WTC11 (cell line): ENCODE data around the gene SYNE3. TPM values are rescaled to one million over a fixed set of nuclear protein-coding genes. Genes with fewer than 3 reads are reported as not detected.

ENCODE experiments used
- ATAC-seq: fragments of 200-7000 bp; cut with Tn5 transposase; 2 replicates; pipeline ENCODE4 v1.10.0; 2021; ENCODE audit warnings: mild to moderate bottlenecking, moderate library complexity
- CTCF ChIA-PET: fragments of 300-600 bp; sonication (Branson Sonifier 250); formaldehyde crosslinking; loops from one replicate; lab custom pipeline; 2021; ENCODE audit warnings: antibody characterized with exemption; lab: Charles Lee
- POLR2A ChIA-PET: fragments of 350-600 bp; sonication (Branson Sonifier 250); formaldehyde crosslinking; loops from one replicate; lab custom pipeline; 2021; ENCODE audit warnings: antibody characterized with exemption; lab: Charles Lee
- DNase-seq: peaks from one replicate; pipeline ENCODE4 v3.0.0; 2021; ENCODE audit warnings: low spot score
- H3K27ac Mint-ChIP-seq: 2 replicates; pipeline ENCODE4 v1.8.0; 2021; ENCODE audit warnings: mixed read lengths
- H3K27me3 Mint-ChIP-seq: 2 replicates; pipeline ENCODE4 v1.8.0; 2021; ENCODE audit warnings: low read depth, mild to moderate bottlenecking, moderate library complexity, mixed read lengths
- H3K36me3 Mint-ChIP-seq: 2 replicates; pipeline ENCODE4 v1.8.0; 2021; ENCODE audit warnings: mixed read lengths
- H3K4me1 Mint-ChIP-seq: 2 replicates; pipeline ENCODE4 v1.8.0; 2022; ENCODE audit warnings: mixed read lengths
- H3K4me3 Mint-ChIP-seq: 2 replicates; pipeline ENCODE4 v1.8.0; 2021; ENCODE audit warnings: mild to moderate bottlenecking, moderate library complexity, mixed read lengths
- H3K9me3 Mint-ChIP-seq: 2 replicates; pipeline ENCODE4 v1.8.0; 2021; ENCODE audit warnings: mixed read lengths
- E2F5 ChIP-seq: sonication (generic); formaldehyde crosslinking; IDR thresholded peaks from 2 replicates; pipeline ENCODE4 v1.8.1; 2022; ENCODE audit warnings: mild to moderate bottlenecking, moderate library complexity, missing genetic modification reagents
- EMX1 ChIP-seq: fragments of 250-450 bp; sonication (Bioruptor Pico); IDR thresholded peaks from 2 replicates; pipeline ENCODE4 v1.8.0; 2021; ENCODE audit warnings: mild to moderate bottlenecking
- FOXJ3 ChIP-seq: sonication (generic); formaldehyde crosslinking; IDR thresholded peaks from 2 replicates; pipeline ENCODE4 v1.9.0; 2021; ENCODE audit warnings: missing genetic modification reagents, mild to moderate bottlenecking, borderline replicate concordance
- FOXP1 ChIP-seq: sonication (generic); formaldehyde crosslinking; IDR thresholded peaks from 2 replicates; pipeline ENCODE4 v1.8.0; 2022; ENCODE audit warnings: missing genetic modification reagents, mild to moderate bottlenecking, moderate library complexity, borderline replicate concordance
- FOXP4 ChIP-seq: sonication (generic); formaldehyde crosslinking; IDR thresholded peaks from 2 replicates; pipeline ENCODE4 v1.8.0; 2022; ENCODE audit warnings: mild to moderate bottlenecking, missing genetic modification reagents
- HMGA2 ChIP-seq: fragments of 250-450 bp; sonication (Bioruptor Pico); IDR thresholded peaks from 2 replicates; pipeline ENCODE4 v1.4.0; 2021; ENCODE audit warnings: mild to moderate bottlenecking, moderate library complexity
- HMGXB4 ChIP-seq: sonication (generic); formaldehyde crosslinking; IDR thresholded peaks from 2 replicates; pipeline ENCODE4 v1.8.1; 2023; ENCODE audit warnings: mild to moderate bottlenecking, moderate library complexity, missing genetic modification reagents
- JAZF1 ChIP-seq: fragments of 250-450 bp; sonication (Bioruptor Pico); IDR thresholded peaks from 2 replicates; pipeline ENCODE4 v1.9.0; 2021; ENCODE audit warnings: moderate library complexity, mild to moderate bottlenecking, inconsistent platforms
- JUN ChIP-seq: sonication (generic); formaldehyde crosslinking; IDR thresholded peaks from 2 replicates; pipeline ENCODE4 v1.8.0; 2023; ENCODE audit warnings: mild to moderate bottlenecking, missing genetic modification reagents
- NR1H2 ChIP-seq: sonication (generic); formaldehyde crosslinking; IDR thresholded peaks from 2 replicates; pipeline ENCODE4 v1.9.0; 2021; ENCODE audit warnings: mild to moderate bottlenecking, moderate library complexity, missing genetic modification reagents
- NR2C2 ChIP-seq: sonication (generic); formaldehyde crosslinking; IDR thresholded peaks from 2 replicates; pipeline ENCODE4 v1.8.0; 2022; ENCODE audit warnings: mild to moderate bottlenecking, missing genetic modification reagents
- RORB ChIP-seq: fragments of 250-450 bp; sonication (Bioruptor Pico); IDR thresholded peaks from 2 replicates; pipeline ENCODE4 v1.9.0; 2021; ENCODE audit warnings: mild to moderate bottlenecking
- SOX15 ChIP-seq: fragments of 250-450 bp; sonication (Bioruptor Pico); IDR thresholded peaks from 2 replicates; pipeline ENCODE4 v1.9.0; 2021; ENCODE audit warnings: mild to moderate bottlenecking
- ZBTB21 ChIP-seq: sonication (generic); formaldehyde crosslinking; IDR thresholded peaks from 2 replicates; pipeline ENCODE4 v1.8.1; 2023; ENCODE audit warnings: mild to moderate bottlenecking, missing genetic modification reagents, borderline replicate concordance
- ZNF232 ChIP-seq: sonication (generic); formaldehyde crosslinking; IDR thresholded peaks from 2 replicates; pipeline ENCODE4 v1.8.0; 2022; ENCODE audit warnings: mild to moderate bottlenecking, missing genetic modification reagents
- ZNF281 ChIP-seq: sonication (generic); formaldehyde crosslinking; IDR thresholded peaks from 2 replicates; pipeline ENCODE4 v1.8.0; 2023; ENCODE audit warnings: mild to moderate bottlenecking, missing genetic modification reagents
- ZNF416 ChIP-seq: fragments of 250-450 bp; sonication (Bioruptor Pico); IDR thresholded peaks from 2 replicates; pipeline ENCODE4 v1.9.0; 2021; ENCODE audit warnings: mild to moderate bottlenecking, inconsistent platforms
- ZSCAN18 ChIP-seq: fragments of 250-450 bp; sonication (Bioruptor Pico); IDR thresholded peaks from 2 replicates; pipeline ENCODE4 v2.1.2; 2022; ENCODE audit warnings: mild to moderate bottlenecking, moderate library complexity
- total RNA-seq: library from RNA; stranded (reverse); gene quantifications from 3 replicates; pipeline ENCODE4 v1.2.3, GENCODE V29; 2021
- TF ChIP-seq, protein P1 (sequence below): sonication (generic); formaldehyde crosslinking; IDR thresholded peaks from 2 replicates; pipeline ENCODE4 v1.8.0; 2022; ENCODE audit warnings: mild to moderate bottlenecking, missing genetic modification reagents
- TF ChIP-seq, protein P2 (sequence below): sonication (generic); formaldehyde crosslinking; conservative IDR thresholded peaks from 2 replicates; pipeline ENCODE4 v1.8.1; 2023; ENCODE audit warnings: mild to moderate bottlenecking, low read depth, missing genetic modification reagents, moderate library complexity

Gene SYNE3
- total RNA-seq, 1 experiment from 2014 or later, result 0.24 TPM

DNA sequence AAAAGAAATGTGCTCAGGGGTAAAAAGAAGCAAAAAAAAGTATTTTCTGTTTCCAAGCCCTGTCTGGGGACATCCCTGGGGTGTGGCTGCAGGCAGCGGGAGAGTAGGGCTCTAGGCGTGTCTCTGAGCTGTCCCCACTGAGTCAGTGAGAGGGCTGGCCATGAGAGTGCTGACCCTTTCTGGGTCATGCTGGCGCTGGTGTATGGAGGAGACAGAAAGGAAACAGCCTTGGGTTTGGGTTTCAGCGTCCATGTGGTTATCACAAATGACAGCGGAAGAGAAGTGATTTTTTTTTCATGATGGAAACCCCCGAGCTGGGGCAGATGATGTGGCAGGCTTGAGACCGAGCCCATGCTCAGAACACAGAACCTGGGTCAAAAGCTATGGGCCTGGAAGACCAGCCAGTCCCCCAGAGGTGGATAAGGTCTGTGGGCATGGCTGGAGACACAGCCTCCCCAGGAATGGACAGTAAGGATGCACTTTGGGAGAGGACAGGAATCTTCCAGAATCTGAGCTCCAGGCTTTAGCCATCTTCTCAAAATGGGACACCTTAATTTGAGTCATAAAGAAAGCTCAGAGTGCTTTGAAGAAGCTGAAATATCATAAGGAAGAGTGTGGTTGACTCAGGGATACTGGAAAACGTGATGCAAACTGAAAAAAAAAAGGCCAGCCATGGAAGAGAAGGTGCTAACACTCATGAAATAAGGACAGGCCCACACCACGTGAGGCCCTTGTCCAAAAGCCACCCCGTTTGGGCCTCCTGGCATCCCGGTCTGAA, 36.2 kb downstream of the SYNE3 start:
- CTCF ChIA-PET, result interaction anchor here (0.7 to 1.7 kb wide), 7 partner anchors 28 to 54 kb away, joined by 3 to 8 read pairs (median 3); no protein-coding TSS in a partner anchor
- POLR2A ChIA-PET, result no interaction called here
- Mint-ChIP-seq H3K27ac (no peak overlapping the region), H3K36me3 (no peaks in the 10 kb centered on the region), H3K27me3 (no peaks in the 10 kb centered on the region), H3K4me1 (peaks cover 21% of the 10 kb centered on the region), H3K9me3 (no peaks in the 10 kb centered on the region), H3K4me3 (no peak overlapping the region)
- no peak for DNase-seq
- ATAC-seq, result no peak
- no peak for TF ChIP-seq JAZF1
- no peak for TF ChIP-seq RORB (CRISPR knock-in tag)
- no peak for TF ChIP-seq ZSCAN18 (CRISPR knock-in tag)
- TF ChIP-seq JUN (CRISPR knock-in tag), result no peak

- no peak overlapping the region for H3K4me3 Mint-ChIP-seq
- TF ChIP-seq ZNF232 (CRISPR knock-in tag) (no peak), NR2C2 (CRISPR knock-in tag) (no peak), FOXP4 (CRISPR knock-in tag) (no peak), ZBTB21 (CRISPR knock-in tag) (no peak), FOXP1 (no peak), ZNF281 (no peak), E2F5 (no peak), SOX15 (no peak), EMX1 (no peak), HMGA2 (CRISPR knock-in tag) (no peak), ZNF416 (CRISPR knock-in tag) (no peak), HMGXB4 (CRISPR knock-in tag) (no peak), NR1H2 (no peak), FOXJ3 (CRISPR knock-in tag) (no peak)
- TF ChIP-seq, protein P1, sequence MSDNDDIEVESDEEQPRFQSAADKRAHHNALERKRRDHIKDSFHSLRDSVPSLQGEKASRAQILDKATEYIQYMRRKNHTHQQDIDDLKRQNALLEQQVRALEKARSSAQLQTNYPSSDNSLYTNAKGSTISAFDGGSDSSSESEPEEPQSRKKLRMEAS (CRISPR knock-in tag), result no peak
- TF ChIP-seq, protein P2, sequence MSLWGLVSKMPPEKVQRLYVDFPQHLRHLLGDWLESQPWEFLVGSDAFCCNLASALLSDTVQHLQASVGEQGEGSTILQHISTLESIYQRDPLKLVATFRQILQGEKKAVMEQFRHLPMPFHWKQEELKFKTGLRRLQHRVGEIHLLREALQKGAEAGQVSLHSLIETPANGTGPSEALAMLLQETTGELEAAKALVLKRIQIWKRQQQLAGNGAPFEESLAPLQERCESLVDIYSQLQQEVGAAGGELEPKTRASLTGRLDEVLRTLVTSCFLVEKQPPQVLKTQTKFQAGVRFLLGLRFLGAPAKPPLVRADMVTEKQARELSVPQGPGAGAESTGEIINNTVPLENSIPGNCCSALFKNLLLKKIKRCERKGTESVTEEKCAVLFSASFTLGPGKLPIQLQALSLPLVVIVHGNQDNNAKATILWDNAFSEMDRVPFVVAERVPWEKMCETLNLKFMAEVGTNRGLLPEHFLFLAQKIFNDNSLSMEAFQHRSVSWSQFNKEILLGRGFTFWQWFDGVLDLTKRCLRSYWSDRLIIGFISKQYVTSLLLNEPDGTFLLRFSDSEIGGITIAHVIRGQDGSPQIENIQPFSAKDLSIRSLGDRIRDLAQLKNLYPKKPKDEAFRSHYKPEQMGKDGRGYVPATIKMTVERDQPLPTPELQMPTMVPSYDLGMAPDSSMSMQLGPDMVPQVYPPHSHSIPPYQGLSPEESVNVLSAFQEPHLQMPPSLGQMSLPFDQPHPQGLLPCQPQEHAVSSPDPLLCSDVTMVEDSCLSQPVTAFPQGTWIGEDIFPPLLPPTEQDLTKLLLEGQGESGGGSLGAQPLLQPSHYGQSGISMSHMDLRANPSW (CRISPR knock-in tag), result no peak
- no peaks in the 10 kb centered on the region for H3K27me3 Mint-ChIP-seq
Measured at GRCh38 chr14:95479494-95479893, 37.0 kb downstream of the SYNE3 start.

More at GRCh38 chr14:95479494-95479893, 37.0 kb downstream of the SYNE3 start:
- Mint-ChIP-seq H3K36me3 (no peaks in the 10 kb centered on the region), H3K27ac (no peak overlapping the region), H3K9me3 (no peaks in the 10 kb centered on the region), H3K4me1 (peaks cover 13% of the 10 kb centered on the region)
- ChIA-PET POLR2A (no interaction called here), CTCF (interaction anchor here (0.9 to 1.7 kb wide), 4 partner anchors 27 to 53 kb away, joined by 3 to 7 read pairs (median 4); no protein-coding TSS in a partner anchor)
- ATAC-seq (no peak), DNase-seq (no peak)
